GM18526 (cell line): ENCODE results near the gene KIR2DL1.
"Not testable (repeated sequence)": the region's sequence is repeated elsewhere in the genome, so short reads cannot be mapped to it uniquely, and the experiment has no call there.

ENCODE experiments used
- POLR2A ChIP-seq: IDR thresholded peaks from 3 replicates; pipeline ENCODE4 v1.6.1; 2011; ENCODE audit not compliant: insufficient read length; ENCODE audit errors: extremely low read depth

The KIR2DL1 gene

DNA sequence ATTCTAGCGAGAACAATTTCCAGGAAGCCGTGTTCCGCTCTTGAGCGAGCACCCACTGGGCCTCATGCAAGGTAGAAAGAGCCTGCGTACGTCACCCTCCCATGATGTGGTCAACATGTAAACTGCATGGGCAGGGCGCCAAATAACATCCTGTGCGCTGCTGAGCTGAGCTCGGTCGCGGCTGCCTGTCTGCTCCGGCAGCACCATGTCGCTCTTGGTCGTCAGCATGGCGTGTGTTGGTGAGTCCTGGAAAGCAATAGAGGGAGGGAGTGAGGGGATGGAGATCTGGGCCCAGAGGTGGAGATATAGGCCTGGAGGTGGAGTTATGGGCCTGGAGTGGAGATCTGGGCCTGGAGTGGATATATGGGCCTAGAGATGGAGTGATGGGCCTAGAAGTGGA lies at the start of gene KIR2DL1:
Gene KIR2DL1, plus strand, starts transcription at position 148 of the 400 bp plus-strand sequence. Its CDS starts 58 bp downstream, at position 206.
- TF ChIP-seq POLR2A = not testable (repeated sequence)

DNA sequence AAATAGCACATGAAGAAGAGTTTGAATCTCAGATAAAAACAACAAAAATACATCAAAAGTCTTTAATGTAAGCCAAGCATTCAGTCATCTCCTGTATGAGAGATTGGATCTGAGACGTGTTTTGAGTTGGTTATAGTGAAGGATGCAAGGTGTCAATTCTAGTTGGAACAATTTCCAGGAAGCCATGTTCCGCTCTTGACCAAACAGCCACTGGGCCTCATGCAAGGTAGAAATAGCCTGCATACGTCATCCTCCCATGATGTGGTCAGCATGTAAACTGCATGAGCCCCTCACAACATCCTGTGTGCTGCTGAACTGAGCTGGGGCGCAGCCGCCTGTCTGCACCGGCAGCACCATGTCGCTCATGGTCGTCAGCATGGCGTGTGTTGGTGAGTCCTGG lies 45.5 kb upstream of the KIR2DL1 start, which contains the start of gene KIR3DL3:
Gene KIR3DL3, plus strand, starts transcription at position 301 of the 400 bp plus-strand sequence. Its CDS starts 55 bp downstream, at position 356.
- TF ChIP-seq POLR2A = no peak

DNA sequence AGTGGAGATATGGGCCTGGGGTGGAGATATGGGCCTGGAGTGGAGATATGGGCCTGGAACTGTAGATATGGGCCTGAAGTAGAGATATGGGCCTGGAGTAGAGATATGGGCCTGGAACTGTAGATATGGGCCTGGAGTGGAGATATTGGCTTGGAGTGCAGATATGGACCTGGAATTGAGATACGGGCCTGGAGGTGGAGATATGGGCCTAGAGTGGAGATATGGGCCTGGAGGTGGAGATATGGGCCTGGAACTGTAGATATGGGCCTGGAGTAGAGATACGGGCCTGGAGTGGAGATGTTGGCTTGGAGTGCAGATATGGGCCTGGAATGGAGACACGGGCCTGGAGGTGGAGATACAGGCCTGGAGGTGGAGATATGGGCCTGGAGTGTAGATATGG lies 44.9 kb upstream of the KIR2DL1 start:
- no peak for TF ChIP-seq POLR2A

DNA sequence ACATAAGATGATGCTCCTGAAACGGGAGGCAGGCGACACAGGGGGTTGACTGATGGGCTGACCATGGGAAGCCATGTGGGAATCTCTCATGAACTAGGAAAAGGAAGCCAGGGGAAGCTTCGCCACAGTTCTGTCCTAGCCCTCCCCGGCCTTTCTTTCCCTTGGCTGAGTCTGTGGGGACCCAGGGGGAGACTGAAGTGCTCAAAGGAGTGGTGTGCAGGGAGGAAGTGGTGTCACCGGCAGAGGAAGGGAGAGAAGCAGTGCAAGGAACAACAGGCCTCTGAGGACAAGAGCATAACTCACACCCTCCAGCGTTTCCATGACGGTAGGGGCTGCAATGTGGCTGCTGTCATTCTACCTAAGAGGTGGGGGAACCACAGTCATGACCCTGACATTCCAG lies 44.3 kb upstream of the KIR2DL1 start:
- TF ChIP-seq POLR2A = no peak

GRCh38 chr19:54727562-54727961 lies 42.0 kb upstream of the KIR2DL1 start:
- no peak for TF ChIP-seq POLR2A

DNA sequence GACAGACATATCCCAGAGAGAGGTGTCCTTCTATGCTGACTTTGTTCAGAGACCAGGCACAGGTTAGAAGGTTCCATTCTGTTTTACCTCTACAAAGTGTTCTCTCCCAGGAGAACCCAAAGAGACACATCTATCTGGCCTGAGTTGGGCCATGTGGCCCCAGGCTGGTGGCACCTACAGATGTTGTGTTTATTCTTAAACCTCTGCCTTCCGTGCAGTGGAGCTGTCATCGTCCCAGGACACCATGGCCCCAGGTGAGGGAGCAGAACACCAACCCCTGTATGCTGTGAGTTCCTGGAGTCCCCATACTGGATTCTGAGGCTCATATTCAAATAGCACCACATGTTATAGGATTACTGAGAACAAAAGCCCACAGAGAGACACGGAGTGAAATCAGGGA lies 41.4 kb upstream of the KIR2DL1 start:
- no peak for TF ChIP-seq POLR2A

GRCh38 chr19:54729416-54730188 lies 40.0 kb upstream of the KIR2DL1 start:
- TF ChIP-seq POLR2A = no peak

DNA sequence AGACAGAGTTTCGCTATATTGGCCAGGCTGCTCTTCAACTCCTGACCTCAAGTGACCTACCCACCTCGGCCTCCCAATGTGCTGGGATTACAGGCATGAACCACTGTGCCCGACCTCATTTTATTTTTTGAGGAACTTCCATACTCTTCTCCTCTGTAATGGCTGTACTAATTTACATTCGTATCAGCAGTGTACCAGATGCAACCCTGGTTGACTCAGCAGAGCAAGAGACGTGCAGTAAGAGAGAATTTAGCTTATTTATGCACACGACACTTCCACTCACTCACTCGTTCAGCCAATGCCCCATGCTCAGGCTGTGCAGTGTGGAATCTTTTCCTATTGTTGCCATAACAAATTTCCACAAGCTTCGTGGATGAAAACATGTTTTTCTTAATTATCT lies 38.4 kb upstream of the KIR2DL1 start:
- TF ChIP-seq POLR2A = no peak

DNA sequence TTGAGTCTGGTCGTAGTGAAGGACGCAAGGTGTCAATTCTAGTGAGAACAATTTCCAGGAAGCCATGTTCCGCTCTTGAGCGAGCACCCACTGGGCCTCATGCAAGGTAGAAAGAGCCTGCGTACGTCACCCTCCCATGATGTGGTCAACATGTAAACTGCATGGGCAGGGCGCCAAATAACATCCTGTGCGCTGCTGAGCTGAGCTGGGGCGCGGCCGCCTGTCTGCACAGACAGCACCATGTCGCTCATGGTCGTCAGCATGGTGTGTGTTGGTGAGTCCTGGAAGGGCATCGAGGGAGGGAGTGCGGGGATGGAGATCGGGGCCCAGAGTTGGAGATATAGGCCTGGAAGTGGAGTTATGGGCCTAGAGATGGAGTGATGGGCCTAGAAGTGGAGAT lies 31.3 kb upstream of the KIR2DL1 start, which contains the start of gene KIR2DL3:
Gene KIR2DL3, plus strand, starts transcription at position 208 of the 400 bp plus-strand sequence. Its CDS starts 33 bp downstream, at position 241.
- TF ChIP-seq POLR2A = not testable (repeated sequence)

DNA sequence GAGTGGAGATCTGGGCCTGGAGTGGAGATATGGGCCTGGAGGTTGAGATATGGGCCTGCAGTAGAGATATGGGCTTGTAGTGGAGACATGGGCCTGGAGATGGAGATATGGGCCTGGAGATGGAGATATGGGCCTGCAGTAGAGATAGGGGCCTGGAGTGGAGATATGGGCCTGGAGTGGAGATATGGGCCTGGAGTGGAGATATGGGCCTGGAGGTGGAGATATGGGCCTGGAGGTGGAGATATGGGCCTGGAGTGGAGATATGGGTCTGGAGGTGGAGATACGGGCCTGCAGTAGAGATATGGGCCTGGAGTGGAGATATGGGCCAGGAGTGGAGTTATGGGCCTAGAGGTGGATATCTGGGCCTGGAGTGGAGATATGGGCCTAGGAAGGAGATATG lies 30.9 kb upstream of the KIR2DL1 start:
- TF ChIP-seq POLR2A = no peak

DNA sequence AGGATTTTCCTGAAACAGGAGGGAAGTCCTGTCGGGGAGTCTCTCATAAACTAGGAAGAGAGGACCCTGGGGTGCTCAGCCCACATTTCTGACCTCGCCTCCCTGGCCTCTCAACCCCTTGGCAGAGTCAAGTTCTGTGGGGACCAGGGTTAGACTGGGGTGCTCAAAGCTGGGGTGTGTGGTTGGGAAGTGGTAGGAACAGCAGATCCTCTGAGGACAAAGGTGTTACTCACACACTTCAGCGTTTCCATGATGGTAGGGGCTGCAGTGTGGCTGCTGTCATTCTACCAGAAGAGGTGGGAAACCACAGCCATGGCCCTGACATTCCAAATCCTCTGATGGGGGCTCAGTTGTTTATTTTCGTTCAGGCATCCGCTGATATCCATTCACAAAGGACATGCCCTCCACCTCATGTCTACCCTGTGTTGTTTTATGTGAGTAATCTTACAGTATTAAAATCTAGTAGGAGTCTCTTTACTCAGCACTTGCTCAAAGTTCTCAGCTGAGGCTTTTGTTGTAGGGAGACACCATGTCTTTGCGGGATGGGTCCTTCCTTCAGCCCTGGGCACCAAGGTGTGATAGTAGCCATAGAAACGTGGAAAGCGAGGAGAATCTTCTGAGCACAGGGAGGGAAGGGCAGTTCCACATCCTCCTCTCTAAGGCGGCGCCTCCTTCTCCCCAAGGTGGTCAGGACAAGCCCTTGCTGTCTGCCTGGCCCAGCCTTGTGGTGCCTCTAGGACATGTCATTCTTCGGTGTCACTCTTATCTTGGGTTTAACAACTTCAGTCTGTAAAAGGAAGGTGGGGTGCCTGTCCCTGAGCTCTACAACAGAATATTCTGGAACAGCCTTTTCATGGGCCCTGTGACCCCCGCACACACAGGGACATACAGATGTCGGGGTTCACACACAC lies 29.8 kb upstream of the KIR2DL1 start:
- TF ChIP-seq POLR2A = no peak

DNA sequence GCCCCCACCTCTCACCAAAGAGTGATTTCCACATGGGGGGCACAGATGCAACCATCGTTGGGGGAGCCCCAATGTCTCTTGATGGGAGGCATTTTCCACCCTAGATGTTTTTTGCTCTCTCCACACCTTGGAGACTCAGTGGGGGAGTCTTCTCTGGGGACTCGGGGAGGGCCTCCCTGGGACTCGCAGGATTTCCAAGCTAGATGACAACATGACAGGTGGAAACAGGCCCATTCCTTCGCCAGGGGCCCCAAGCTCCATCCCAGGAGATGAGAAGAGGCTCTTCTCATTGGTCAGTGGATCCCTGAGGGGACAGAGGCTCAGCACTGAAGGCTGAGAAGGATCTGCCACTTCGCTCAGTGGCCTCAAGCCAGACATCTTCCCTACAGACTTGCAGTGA lies 21.1 kb downstream of the KIR2DL1 start:
- TF ChIP-seq POLR2A = no peak

DNA sequence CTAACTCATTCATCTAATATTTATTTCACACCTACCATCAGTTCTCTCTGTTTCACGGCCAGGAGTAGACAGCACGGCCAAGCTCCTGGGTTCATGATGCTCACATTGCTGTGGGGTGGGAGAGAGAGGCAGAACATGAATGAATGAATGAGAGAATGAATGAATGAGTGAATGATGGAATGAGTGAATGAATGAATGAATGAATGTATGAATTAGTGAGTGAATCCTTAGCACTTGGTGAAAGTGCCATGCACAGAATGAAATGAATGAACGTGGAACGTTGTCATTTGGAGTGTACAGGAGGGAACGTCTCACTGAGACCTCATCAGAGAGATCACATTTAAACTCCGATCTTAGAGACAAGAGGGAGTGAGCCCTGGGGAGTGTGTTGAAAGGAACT lies 21.9 kb downstream of the KIR2DL1 start:
- no peak for TF ChIP-seq POLR2A

DNA sequence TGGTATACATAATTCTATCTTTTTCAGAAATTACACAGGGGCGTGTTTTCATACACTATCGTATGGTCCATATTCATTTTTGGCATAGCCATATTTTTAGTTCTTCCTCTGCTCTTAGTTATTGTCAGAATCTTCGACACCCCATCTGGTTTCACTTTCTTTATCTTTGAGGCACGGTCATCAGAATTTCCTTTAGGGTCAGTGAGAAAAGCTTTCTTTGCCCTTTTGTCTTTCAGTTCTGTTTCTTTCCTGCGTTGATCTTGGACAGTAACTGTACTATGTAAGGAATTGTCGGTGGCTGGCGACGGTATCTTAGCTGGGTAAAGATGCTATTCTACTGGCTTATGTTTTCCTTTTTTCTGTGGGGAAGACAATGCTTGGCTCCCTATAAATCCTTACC lies 23.2 kb downstream of the KIR2DL1 start:
- TF ChIP-seq POLR2A = no peak

GRCh38 chr19:54795758-54796157 lies 26.2 kb downstream of the KIR2DL1 start:
- TF ChIP-seq POLR2A = no peak

- TF ChIP-seq POLR2A = no peak
Observed at GRCh38 chr19:54803410-54803809, 33.8 kb downstream of the KIR2DL1 start, which contains the start of gene KIR2DL4. Gene KIR2DL4, plus strand, starts transcription at chr19:54803610. Its CDS starts 42 bp downstream, at chr19:54803652.
